ENCODE data around the gene THRB. TPM values are rescaled to one million over a fixed set of nuclear protein-coding genes. Genes with fewer than 3 reads are reported as not detected.
A peak's percentile ranks its signal among the peaks of the same experiment; 100 is the strongest.

THRB gene
- total and polyA plus RNA-seq, 8 donors: 2.1 to 12.4 (median 7.8) TPM

DNA sequence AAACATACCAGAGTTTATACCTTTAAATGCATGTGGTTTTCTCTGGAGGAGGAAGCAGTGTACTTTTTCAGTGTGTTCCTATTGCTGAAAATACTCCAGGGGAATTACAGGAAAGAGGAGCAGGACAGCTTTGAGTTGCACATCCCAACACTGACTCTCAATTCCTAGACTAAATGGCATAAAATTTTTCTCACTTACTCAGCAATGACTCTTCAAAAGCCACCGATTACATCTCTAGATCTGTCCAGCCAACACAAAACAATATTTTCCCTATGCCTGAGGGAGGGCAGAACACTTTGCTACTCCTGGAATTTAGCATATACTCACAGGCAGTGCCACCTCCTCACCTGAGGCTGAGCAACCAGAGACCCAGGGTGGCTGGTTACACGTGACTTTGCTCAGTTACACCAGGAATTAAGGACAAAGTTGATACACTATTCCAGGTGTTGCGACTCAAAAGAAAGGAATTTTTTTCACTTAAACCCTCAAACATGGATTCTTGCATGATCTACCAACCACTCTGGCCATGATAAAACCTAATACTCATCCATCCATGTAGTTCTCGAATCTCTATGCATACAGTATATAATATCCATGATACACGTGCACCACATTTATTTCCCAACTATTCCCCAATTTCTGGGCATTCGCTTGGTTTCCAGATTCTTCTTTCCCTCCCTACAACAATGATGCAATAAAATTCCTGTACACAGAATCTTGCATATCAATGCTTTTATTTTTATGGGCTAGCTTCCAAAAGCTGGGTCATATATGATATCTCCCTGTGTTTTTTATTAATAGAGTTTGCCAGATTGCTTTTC lies 194.6 kb downstream of the THRB start:
- no peak for DNase-seq
- peak in 3 of 4 donors; percentile 36 to 74 (median 70) for ATAC-seq
- peak overlapping the region in 1 of 4 donors; percentile 19 for H3K27ac ChIP-seq
- H3K4me3 ChIP-seq: no peak overlapping the region
- no peaks in the 10 kb centered on the region for H3K36me3 ChIP-seq
- 63 to 68% methylated on average over 6 of the region's 6 CpGs for WGBS, 2 donors
- intact Hi-C loops (cut with DNase I): no loop called here
- H3K9me3 ChIP-seq: no peaks in the 10 kb centered on the region
- FAIRE-seq: no peak
- no peak for TF ChIP-seq CTCF (IDR thresholded peaks at IDR 0.05)
- peaks cover 0 to 7% (median 5%) of the 10 kb centered on the region in 3 donors for H3K4me1 ChIP-seq
- H3K27me3 ChIP-seq: no peaks in the 10 kb centered on the region

DNA sequence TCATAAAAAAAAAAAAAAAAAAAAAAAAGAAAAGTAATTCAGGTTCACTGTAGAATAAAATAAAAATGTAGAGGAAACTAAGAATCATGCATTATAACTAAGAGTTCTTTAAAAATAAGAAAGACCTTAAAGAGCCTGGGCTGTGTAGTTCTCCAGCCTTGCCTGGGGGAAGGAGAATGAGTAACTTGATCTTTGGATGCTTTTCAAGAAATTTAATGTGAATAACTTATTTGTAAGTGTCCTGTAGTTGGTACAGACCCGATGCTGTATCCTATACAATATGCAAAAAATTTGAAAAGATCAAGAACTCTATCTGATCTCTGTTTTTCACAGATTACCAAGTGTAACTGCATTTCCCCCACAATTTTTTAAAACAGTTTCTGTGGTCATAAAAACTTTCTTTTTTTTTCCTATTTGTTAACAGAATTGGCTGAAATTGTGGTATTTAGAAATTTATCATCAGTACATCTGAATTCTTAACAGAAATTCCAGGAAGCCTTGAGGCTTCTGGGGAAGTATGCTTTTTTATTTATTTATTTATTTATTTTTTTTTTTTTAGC lies 195.3 kb downstream of the THRB start:
- FAIRE-seq (no peak), ATAC-seq (peak in 2 of 4 donors; percentile 25 to 50), DNase-seq (no peak)
- intact Hi-C loops (cut with DNase I): no loop called here
- Histone ChIP-seq H3K4me1 (peaks cover 0 to 7% (median 5%) of the 10 kb centered on the region in 3 donors), H3K9me3 (no peaks in the 10 kb centered on the region), H3K27me3 (no peaks in the 10 kb centered on the region), H3K4me3 (no peak overlapping the region), H3K36me3 (no peaks in the 10 kb centered on the region), H3K27ac (no peak overlapping the region)
- 27 to 29% methylated on average over 1 of the region's 1 CpG for WGBS, 2 donors
- no peak for TF ChIP-seq CTCF (IDR thresholded peaks at IDR 0.05)

GRCh38 chr3:24296441-24297205 lies 198.0 kb downstream of the THRB start:
- Histone ChIP-seq H3K27ac (no peak overlapping the region), H3K27me3 (no peaks in the 10 kb centered on the region), H3K9me3 (no peaks in the 10 kb centered on the region), H3K36me3 (no peaks in the 10 kb centered on the region), H3K4me3 (no peak overlapping the region), H3K4me1 (peaks cover 0 to 7% (median 5%) of the 10 kb centered on the region in 3 donors)
- DNase-seq (no peak), ATAC-seq (no peak), FAIRE-seq (no peak)
- WGBS, 2 donors: 93 to 95% methylated on average over 5 of the region's 5 CpGs
- TF ChIP-seq CTCF (IDR thresholded peaks at IDR 0.05): no peak
- intact Hi-C loops (cut with DNase I): no loop called here

DNA sequence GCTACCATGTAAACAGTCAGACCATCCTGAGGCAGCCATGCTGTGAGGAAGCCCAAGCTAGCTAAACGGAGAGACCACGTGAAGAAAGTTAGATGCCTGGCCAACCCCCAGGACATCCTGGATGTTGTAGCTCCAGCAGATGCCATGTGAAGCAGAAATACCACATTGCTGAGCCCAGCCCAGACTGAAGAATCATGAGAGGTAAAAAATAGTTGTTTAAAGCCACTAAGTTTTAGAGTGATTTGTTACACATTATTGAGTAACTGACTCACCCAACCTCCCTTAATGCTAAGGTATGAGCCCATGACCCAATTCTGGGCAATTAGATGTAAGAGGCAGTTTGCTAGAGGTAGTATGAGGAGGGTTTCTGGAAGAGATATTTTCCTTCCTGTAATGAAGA lies 200.5 kb downstream of the THRB start:
- no peak overlapping the region for H3K4me3 ChIP-seq
- H3K27ac ChIP-seq: no peak overlapping the region
- 97 to 98% methylated on average over 2 of the region's 2 CpGs for WGBS, 2 donors
- DNase-seq (no peak), FAIRE-seq (no peak), ATAC-seq (no peak)
- no peak for TF ChIP-seq CTCF (IDR thresholded peaks at IDR 0.05)
- intact Hi-C loops (cut with DNase I): no loop called here
- no peaks in the 10 kb centered on the region for H3K9me3 ChIP-seq
- H3K36me3 ChIP-seq: no peaks in the 10 kb centered on the region
- no peaks in the 10 kb centered on the region for H3K27me3 ChIP-seq
- H3K4me1 ChIP-seq: no peaks in the 10 kb centered on the region
